Transverse colon (tissue), 4 donors: ENCODE measurements around the gene PRSS12. TPM values are rescaled to one million over a fixed set of nuclear protein-coding genes. Genes with fewer than 3 reads are reported as not detected.

ENCODE experiments used
- DNase-seq: peaks from one replicate; pipeline ENCODE4 v3.0.0-alpha.2; 2019
- H3K27ac ChIP-seq, 4 donors: fragments of 200-600 bp; sonication (generic); 2 replicates each; pipeline ENCODE4 v1.5.1; 2016 to 2018; ENCODE audit warnings: inconsistent platforms in 4 of 4
- H3K27me3 ChIP-seq: fragments of 200-600 bp; sonication (generic); 2 replicates; pipeline ENCODE4 v1.5.1; 2017; ENCODE audit warnings: inconsistent platforms
- H3K36me3 ChIP-seq, 4 donors: fragments of 200-600 bp; sonication (generic); 2 replicates each; pipeline ENCODE4 v1.5.1; 2017 to 2019; ENCODE audit warnings: inconsistent platforms in 4 of 4
- H3K4me1 ChIP-seq, 4 donors: fragments of 200-600 bp; sonication (generic); 2 replicates each; pipeline ENCODE4 v1.5.1; 2017 to 2020; ENCODE audit warnings: inconsistent platforms in 4 of 4
- H3K4me3 ChIP-seq, 4 donors: fragments of 200-600 bp; sonication (generic); 1 replicate in 1 of 4; 2 replicates in 3 of 4; pipeline versions ENCODE4 v1.5.1 to v1.6.1; 2017 to 2019; ENCODE audit warnings: inconsistent platforms in 4 of 4
- H3K9me3 ChIP-seq, 2 donors: fragments of 200-600 bp; sonication (generic); 2 replicates each; pipeline ENCODE4 v1.5.1; 2017 to 2019; ENCODE audit warnings: inconsistent platforms in 2 of 2
- EP300 ChIP-seq: sonication (generic); formaldehyde crosslinking; IDR thresholded peaks from one replicate; pipeline ENCODE4 v1.6.1; 2017; ENCODE audit warnings: antibody characterized with exemption, low read depth
- POLR2A ChIP-seq: fragments of 450-650 bp; IDR thresholded peaks from one replicate; pipeline ENCODE4 v1.6.1; 2016; ENCODE audit warnings: antibody characterized with exemption, mild to moderate bottlenecking, moderate library complexity
- POLR2AphosphoS5 ChIP-seq, 3 donors: sonication (generic); formaldehyde crosslinking; IDR thresholded peaks; one replicate each; pipeline ENCODE4 v1.6.1; 2016; ENCODE audit warnings: antibody characterized with exemption in 3 of 3
- WGBS, 2 donors: methylation state at CpG; one replicate each; pipeline ENCODE4 v1.1.5; 2018; ENCODE audit warnings: low coverage in 1 of 2; 5-methylcytosine and 5-hydroxymethylcytosine counted together
- in situ Hi-C, 4 donors: fragments of 200-750 bp; cut with MboI; loops; one replicate each; pipeline versions ENCODE4 v1.15.0 to v1.15.1; 2017; ENCODE audit warnings: low sequenced_read_pairs in 3 of 4, low pct_ligation_motif_present in 1 of 4, low pct_unique_long_range_greater_than_20kb in 1 of 4
- intact Hi-C: fragments of 100-400 bp; cut with DNase I; formaldehyde crosslinking; loops from one replicate; pipeline ENCODE4 v1.15.1; 2023; ENCODE audit warnings: low total_unique reads
- total RNA-seq, 4 donors: library from RNA; depleted of rRNA; stranded (reverse); fragments of >200 nt; gene quantifications; one replicate each; pipeline ENCODE4 v1.1.0, GENCODE V29; 2016
- TF ChIP-seq, protein P1 (sequence below), 5 experiments: fragments of 200-600 bp in 3 of 5; fragments of 450-650 bp in 2 of 5; sonication (generic) in 3 of 5; IDR thresholded peaks; 1 replicate in 2 of 5; 2 replicates in 3 of 5; pipeline ENCODE4 v1.5.1; 2016 to 2017; ENCODE audit warnings: antibody characterized with exemption in 5 of 5, inconsistent platforms in 3 of 5, mild to moderate bottlenecking in 2 of 5, moderate library complexity in 1 of 5

Gene PRSS12
- total RNA-seq, 4 donors from 2014 or later: 58.0 to 146 (median 84.3) TPM

DNA sequence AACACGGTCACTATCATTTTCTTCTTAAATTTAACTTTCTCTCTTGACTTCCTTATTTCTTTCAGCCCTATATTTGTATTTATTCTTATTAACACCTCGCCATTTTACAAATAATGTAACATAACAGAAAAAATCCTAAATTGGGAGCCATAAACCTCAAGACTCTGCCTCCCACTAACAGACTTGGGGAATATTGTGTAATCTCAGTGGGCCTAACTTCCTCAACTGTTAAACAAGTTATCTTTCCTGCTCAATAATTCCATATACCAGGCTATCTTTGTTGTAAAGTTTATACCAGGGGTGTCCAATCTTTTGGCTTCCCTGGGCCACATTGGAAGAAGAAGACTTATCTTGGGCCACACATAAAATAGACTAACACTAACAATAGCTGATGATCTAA, 26.2 kb downstream of the PRSS12 start:
- TF ChIP-seq, protein P1, sequence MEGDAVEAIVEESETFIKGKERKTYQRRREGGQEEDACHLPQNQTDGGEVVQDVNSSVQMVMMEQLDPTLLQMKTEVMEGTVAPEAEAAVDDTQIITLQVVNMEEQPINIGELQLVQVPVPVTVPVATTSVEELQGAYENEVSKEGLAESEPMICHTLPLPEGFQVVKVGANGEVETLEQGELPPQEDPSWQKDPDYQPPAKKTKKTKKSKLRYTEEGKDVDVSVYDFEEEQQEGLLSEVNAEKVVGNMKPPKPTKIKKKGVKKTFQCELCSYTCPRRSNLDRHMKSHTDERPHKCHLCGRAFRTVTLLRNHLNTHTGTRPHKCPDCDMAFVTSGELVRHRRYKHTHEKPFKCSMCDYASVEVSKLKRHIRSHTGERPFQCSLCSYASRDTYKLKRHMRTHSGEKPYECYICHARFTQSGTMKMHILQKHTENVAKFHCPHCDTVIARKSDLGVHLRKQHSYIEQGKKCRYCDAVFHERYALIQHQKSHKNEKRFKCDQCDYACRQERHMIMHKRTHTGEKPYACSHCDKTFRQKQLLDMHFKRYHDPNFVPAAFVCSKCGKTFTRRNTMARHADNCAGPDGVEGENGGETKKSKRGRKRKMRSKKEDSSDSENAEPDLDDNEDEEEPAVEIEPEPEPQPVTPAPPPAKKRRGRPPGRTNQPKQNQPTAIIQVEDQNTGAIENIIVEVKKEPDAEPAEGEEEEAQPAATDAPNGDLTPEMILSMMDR (IDR thresholded peaks at IDR 0.05): no peak
- TF ChIP-seq POLR2A: no peak
- no peak for TF ChIP-seq POLR2AphosphoS5 (IDR thresholded peaks at IDR 0.05)
- no peak for TF ChIP-seq EP300
- DNase-seq: no peak
- Histone ChIP-seq H3K36me3 (no peaks in the 10 kb centered on the region), H3K27me3 (no peaks in the 10 kb centered on the region), H3K4me1 (peaks cover 0 to 11% (median 4%) of the 10 kb centered on the region in 4 donors), H3K4me3 (no peak overlapping the region), H3K27ac (no peak overlapping the region), H3K9me3 (no peaks in the 10 kb centered on the region)
- in situ Hi-C loops (no loop called here), intact Hi-C loops (no loop called here)
- 72 to 86% methylated on average over 2 of the region's 2 CpGs for WGBS, 2 donors

GRCh38 chr4:118325431-118325830, 27.4 kb downstream of the PRSS12 start:
- in situ Hi-C loops: no loop called here
- no peak overlapping the region for H3K4me3 ChIP-seq
- no peaks in the 10 kb centered on the region for H3K27me3 ChIP-seq
- TF ChIP-seq POLR2A (no peak), EP300 (no peak), POLR2AphosphoS5 (IDR thresholded peaks at IDR 0.05) (no peak)
- TF ChIP-seq, protein P1 (IDR thresholded peaks at IDR 0.05): no peak
- WGBS, 2 donors: 67 to 70% methylated on average over 1 of the region's 1 CpG
- H3K36me3 ChIP-seq: no peaks in the 10 kb centered on the region
- H3K4me1 ChIP-seq: peaks cover 0 to 11% (median 0%) of the 10 kb centered on the region in 4 donors
- no peaks in the 10 kb centered on the region for H3K9me3 ChIP-seq
- intact Hi-C loops: no loop called here
- no peak overlapping the region for H3K27ac ChIP-seq
- no peak for DNase-seq

- TF ChIP-seq EP300 (no peak), POLR2A (no peak), POLR2AphosphoS5 (IDR thresholded peaks at IDR 0.05) (no peak)
- TF ChIP-seq, protein P1 (IDR thresholded peaks at IDR 0.05): no peak
- H3K9me3 ChIP-seq: no peaks in the 10 kb centered on the region
- in situ Hi-C loops: no loop called here
- H3K4me3 ChIP-seq: no peak overlapping the region
- H3K4me1 ChIP-seq: peaks cover 0 to 11% (median 0%) of the 10 kb centered on the region in 4 donors
- DNase-seq: no peak
- H3K27me3 ChIP-seq: no peaks in the 10 kb centered on the region
- intact Hi-C loops: no loop called here
- H3K27ac ChIP-seq: no peak overlapping the region
- 31 to 39% methylated on average over 5 of the region's 5 CpGs for WGBS, 2 donors
- no peaks in the 10 kb centered on the region for H3K36me3 ChIP-seq
These were observed 29.8 kb downstream of the PRSS12 start for GRCh38 chr4:118322831-118323502.

GRCh38 chr4:118318931-118319330, 33.9 kb downstream of the PRSS12 start:
- Histone ChIP-seq H3K27me3 (no peaks in the 10 kb centered on the region), H3K36me3 (no peaks in the 10 kb centered on the region), H3K27ac (no peak overlapping the region), H3K9me3 (no peaks in the 10 kb centered on the region), H3K4me3 (no peak overlapping the region), H3K4me1 (peaks cover 0 to 11% (median 0%) of the 10 kb centered on the region in 4 donors)
- in situ Hi-C loops (no loop called here), intact Hi-C loops (no loop called here)
- WGBS, 2 donors: 71 to 75% methylated on average over 1 of the region's 1 CpG
- DNase-seq: no peak
- TF ChIP-seq, protein P1 (IDR thresholded peaks at IDR 0.05): no peak
- TF ChIP-seq POLR2A (no peak), EP300 (no peak), POLR2AphosphoS5 (IDR thresholded peaks at IDR 0.05) (no peak)
